ENCODE measurements around the gene NPVF.

NPVF gene

GRCh38 chr7:25260862-25261494 lies 32.7 kb upstream of the NPVF start:
- DNase-seq (ENCODE audit: low spot score) (no peak), ATAC-seq (ENCODE audit: low read depth) (0 out of 3 replicates have a peak, but pooled peaks have one; percentile 43)
- no peak overlapping the region for H3K27ac ChIP-seq (ENCODE audit: poor library complexity, severe bottlenecking)

GRCh38 chr7:25259487-25260243 lies 31.4 kb upstream of the NPVF start:
- Histone ChIP-seq H3K27me3 (ENCODE audit: insufficient read depth, poor library complexity, severe bottlenecking) (no peaks in the 10 kb centered on the region), H3K4me1 (ENCODE audit: insufficient read depth, poor library complexity, severe bottlenecking) (peaks cover 12% of the 10 kb centered on the region), H3K4me3 (ENCODE audit: severe bottlenecking) (no peak overlapping the region), H3K36me3 (ENCODE audit: low read depth) (no peaks in the 10 kb centered on the region), H3K27ac (ENCODE audit: poor library complexity, severe bottlenecking) (no peak overlapping the region), H3K9me3 (ENCODE audit: severe bottlenecking) (no peaks in the 10 kb centered on the region)
- ATAC-seq (ENCODE audit: low read depth), result peak; percentile 68
- TF ChIP-seq, protein P1, sequence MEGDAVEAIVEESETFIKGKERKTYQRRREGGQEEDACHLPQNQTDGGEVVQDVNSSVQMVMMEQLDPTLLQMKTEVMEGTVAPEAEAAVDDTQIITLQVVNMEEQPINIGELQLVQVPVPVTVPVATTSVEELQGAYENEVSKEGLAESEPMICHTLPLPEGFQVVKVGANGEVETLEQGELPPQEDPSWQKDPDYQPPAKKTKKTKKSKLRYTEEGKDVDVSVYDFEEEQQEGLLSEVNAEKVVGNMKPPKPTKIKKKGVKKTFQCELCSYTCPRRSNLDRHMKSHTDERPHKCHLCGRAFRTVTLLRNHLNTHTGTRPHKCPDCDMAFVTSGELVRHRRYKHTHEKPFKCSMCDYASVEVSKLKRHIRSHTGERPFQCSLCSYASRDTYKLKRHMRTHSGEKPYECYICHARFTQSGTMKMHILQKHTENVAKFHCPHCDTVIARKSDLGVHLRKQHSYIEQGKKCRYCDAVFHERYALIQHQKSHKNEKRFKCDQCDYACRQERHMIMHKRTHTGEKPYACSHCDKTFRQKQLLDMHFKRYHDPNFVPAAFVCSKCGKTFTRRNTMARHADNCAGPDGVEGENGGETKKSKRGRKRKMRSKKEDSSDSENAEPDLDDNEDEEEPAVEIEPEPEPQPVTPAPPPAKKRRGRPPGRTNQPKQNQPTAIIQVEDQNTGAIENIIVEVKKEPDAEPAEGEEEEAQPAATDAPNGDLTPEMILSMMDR (IDR thresholded peaks at IDR 0.05; ENCODE audit: poor library complexity, severe bottlenecking), result peak; percentile 87
- no peak for DNase-seq (ENCODE audit: low spot score)

More at GRCh38 chr7:25260862-25261494, 32.7 kb upstream of the NPVF start:
- TF ChIP-seq, protein P1 (IDR thresholded peaks at IDR 0.05; ENCODE audit: poor library complexity, severe bottlenecking), result no peak
- Histone ChIP-seq H3K9me3 (ENCODE audit: severe bottlenecking) (no peaks in the 10 kb centered on the region), H3K27me3 (ENCODE audit: insufficient read depth, poor library complexity, severe bottlenecking) (peaks cover 3% of the 10 kb centered on the region), H3K4me1 (ENCODE audit: insufficient read depth, poor library complexity, severe bottlenecking) (peaks cover 12% of the 10 kb centered on the region), H3K4me3 (ENCODE audit: severe bottlenecking) (no peak overlapping the region), H3K36me3 (ENCODE audit: low read depth) (no peaks in the 10 kb centered on the region)

DNA sequence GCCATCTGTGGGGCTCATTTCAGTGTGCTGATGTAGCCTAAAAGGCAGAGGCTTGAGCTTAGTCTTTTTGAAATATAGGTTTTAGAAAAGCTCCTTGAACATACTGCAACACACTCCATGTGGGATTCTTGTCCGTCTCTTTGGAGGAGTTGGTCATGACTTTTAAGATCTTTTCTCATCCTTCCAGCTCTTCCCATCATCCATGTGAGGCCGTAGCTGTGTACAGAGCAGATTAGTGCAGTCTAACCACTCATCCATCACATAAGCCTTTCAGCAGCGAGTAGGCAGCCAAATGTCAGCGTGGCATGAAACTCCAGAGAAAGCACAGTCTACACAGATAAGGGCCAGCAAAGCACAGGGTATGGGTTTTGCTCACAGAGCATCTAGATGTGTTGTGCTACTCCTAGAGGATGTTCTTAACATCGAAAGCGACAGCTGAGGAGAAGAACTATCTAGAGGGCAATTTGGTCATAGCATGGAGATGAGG lies 28.1 kb upstream of the NPVF start:
- Histone ChIP-seq H3K27me3 (ENCODE audit: insufficient read depth, poor library complexity, severe bottlenecking) (no peaks in the 10 kb centered on the region), H3K4me3 (ENCODE audit: severe bottlenecking) (no peak overlapping the region), H3K27ac (ENCODE audit: poor library complexity, severe bottlenecking) (no peak overlapping the region), H3K36me3 (ENCODE audit: low read depth) (no peaks in the 10 kb centered on the region), H3K9me3 (ENCODE audit: severe bottlenecking) (no peaks in the 10 kb centered on the region), H3K4me1 (ENCODE audit: insufficient read depth, poor library complexity, severe bottlenecking) (peaks cover 5% of the 10 kb centered on the region)
- ATAC-seq (ENCODE audit: low read depth), result no peak
- TF ChIP-seq, protein P1 (IDR thresholded peaks at IDR 0.05; ENCODE audit: poor library complexity, severe bottlenecking), result no peak
- no peak for DNase-seq (ENCODE audit: low spot score)

- ATAC-seq (ENCODE audit: low read depth) (no peak), DNase-seq (ENCODE audit: low spot score) (no peak)
- Histone ChIP-seq H3K9me3 (ENCODE audit: severe bottlenecking) (no peaks in the 10 kb centered on the region), H3K27ac (ENCODE audit: poor library complexity, severe bottlenecking) (no peak overlapping the region), H3K4me1 (ENCODE audit: insufficient read depth, poor library complexity, severe bottlenecking) (no peaks in the 10 kb centered on the region), H3K4me3 (ENCODE audit: severe bottlenecking) (no peak overlapping the region), H3K27me3 (ENCODE audit: insufficient read depth, poor library complexity, severe bottlenecking) (no peaks in the 10 kb centered on the region), H3K36me3 (ENCODE audit: low read depth) (no peaks in the 10 kb centered on the region)
- TF ChIP-seq, protein P1 (IDR thresholded peaks at IDR 0.05; ENCODE audit: poor library complexity, severe bottlenecking), result no peak
Observed at GRCh38 chr7:25255611-25256332, 27.5 kb upstream of the NPVF start.

Data from RWPE2 (cell line).